Stimulated activated CD4-positive, alpha-beta T cell treated with anti-CD3 and anti-CD28 coated beads, TNF-alpha, amount 100 ng/mL, for 24 hours (primary cell): ENCODE results near the gene GOLGA6B.
"Not testable (repeated sequence)": the region's sequence is repeated elsewhere in the genome, so short reads cannot be mapped to it uniquely, and the experiment has no call there.

ENCODE experiments used
- DNase-seq, 3 experiments: peaks; one replicate each; pipeline ENCODE4 v3.0.0-alpha.2; 2020; ENCODE audit warnings: low read depth in 3 of 3

Gene GOLGA6B

DNA sequence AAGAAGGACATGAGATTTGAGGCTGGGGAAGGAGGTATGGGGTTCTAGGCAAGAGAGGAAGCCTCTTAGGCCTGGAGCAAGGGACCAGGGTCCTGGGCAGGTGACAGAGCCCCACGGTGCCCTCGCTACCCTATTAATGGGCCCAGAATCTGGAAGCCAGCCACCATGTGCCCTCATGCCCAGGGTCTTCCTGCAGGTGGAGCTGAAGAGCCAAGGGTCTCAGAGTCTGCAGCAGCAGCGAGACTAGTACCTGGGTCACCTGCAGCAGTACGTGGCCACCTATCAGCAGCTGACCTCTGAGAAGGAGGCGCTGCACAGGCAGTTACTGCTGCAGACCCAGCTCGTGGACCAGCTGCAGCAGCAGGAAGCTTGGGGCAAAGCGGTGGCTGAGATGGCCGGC is 9.4 kb downstream of the GOLGA6B start:
- DNase-seq = not testable (repeated sequence)

- DNase-seq = not testable (repeated sequence)
Observed at GRCh38 chr15:72665706-72666105, 11.2 kb downstream of the GOLGA6B start.

DNA sequence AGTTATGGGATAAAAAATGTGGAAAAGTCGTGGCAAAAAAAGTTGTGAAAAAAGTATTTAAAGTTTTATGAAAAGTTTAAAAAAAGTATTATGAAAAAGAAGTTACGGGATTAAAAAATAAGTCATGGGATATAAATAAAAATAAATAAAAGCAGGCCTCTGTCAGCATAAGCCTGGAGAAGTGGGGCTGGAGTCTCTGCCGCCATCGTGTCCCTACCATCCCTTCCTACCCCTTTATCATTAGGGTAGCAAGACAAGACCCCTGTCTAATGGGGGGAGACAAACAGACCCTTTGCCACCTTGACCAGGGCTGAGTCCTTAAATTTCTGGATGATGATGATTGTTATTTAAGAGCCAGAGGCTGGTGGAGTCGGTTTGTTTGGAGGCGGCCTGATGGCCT is 15.3 kb downstream of the GOLGA6B start:
- not testable (repeated sequence) for DNase-seq

DNA sequence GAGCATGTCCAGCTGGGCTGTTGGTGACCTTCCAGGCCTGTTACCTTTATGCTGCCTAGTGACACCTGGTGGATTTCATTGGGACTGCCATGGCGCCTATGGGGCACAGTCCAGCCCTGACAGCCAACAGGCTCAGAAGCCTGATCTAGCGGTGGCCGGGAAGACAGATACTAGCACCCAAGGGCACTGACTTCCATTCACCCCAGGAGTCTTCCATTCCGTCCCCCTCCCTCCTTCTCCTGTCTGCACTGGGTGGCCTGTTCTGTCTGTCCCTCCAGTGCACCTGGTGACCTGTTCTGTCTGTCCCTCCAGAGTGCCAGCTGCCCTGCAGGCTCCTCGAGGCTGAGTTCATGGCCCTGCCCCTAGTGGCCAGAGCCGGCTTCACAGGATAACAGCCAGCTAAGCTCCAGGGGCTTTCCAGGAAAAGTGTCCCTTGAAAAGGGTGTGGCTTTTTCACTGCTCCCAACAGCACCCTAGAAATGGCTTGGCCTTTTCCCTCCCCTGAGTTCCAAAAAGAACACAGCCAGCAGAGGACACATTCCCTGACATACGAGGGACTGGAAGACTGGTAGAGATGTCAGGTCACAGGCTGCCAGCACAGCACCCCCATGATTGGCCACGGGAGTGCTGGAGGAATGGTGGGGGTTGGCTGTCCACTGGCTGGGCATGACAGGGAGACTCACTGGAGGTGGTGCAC is 16.3 kb downstream of the GOLGA6B start:
- DNase-seq = peak; percentile 30 to 74 (median 49)

GRCh38 chr15:72671525-72671924 is 17.0 kb downstream of the GOLGA6B start:
- DNase-seq = no peak

GRCh38 chr15:72676838-72677237 is 22.3 kb downstream of the GOLGA6B start:
- no peak for DNase-seq

GRCh38 chr15:72680931-72681330 is 26.4 kb downstream of the GOLGA6B start:
- no peak for DNase-seq

DNA sequence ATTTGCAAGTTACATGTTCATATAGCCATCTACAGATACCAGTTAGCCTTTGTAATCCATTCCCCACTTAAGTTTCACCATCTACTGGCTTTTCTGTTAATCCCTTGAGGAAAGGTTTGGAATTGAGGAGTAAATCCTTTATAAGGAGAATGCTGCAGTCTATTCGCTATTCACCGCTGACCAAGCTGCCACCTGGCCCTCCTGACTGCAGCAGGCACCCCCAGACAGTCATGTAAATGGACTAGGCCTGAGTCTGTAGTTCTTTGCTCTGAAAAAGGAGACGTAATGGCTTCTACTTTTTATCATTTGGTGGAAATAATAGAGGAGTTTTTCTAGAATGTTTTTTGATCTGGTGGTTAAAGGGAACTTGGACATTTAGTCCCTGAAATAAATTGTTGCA is 28.3 kb downstream of the GOLGA6B start:
- DNase-seq = no peak

GRCh38 chr15:72685301-72685924 is 30.9 kb downstream of the GOLGA6B start:
- DNase-seq = no peak

DNA sequence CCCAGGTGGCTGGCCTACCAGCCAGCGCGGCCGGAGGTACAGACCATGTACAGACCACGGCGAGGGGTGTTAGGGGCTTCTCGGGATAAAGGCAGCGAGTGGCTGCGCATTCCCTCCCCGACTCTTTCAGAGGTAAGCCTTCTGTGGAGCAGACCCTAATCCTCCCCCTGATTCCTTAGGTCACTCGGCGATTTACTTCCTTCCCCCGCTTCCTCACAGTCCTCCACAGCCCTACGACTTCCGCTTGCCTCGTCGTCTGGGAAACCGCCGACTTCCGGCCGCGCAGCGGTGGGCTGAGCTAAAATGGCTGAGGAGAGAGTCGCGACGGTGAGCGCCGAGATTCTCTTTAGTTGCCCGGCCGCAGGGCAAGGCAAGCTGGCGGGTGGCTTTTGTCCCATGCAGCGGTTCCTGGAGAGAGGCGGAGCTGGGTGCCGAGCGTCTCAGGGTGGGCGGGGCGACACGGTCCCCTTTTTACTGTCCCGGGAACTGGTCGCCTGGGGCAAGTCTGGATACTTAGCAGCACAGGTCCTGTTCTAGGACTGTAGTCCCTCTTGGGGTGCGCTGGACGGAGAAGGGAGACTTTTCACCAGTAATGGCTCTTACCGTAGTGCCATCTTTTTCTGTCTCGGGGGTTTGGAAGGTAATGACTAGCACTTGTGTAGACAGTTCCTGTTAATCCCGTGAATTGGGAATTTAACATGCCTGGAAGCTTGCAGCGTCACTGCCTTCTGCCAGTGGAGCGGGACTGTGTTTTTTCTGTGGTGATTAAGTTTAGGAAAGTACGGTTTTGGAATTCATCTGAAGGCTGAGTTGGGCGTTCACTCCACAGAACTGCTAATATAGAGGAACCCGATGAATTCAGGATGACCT is 31.7 kb downstream of the GOLGA6B start, which contains the start of the genes BBS4 and HIGD2B:
Gene BBS4, plus strand, starts transcription at position 283 of the 870 bp plus-strand sequence. Its CDS starts 21 bp downstream, at position 304.
Gene HIGD2B, minus strand, starts transcription at position 258 of the 870 bp plus-strand sequence. CDS start 9,808 bp downstream, outside the sequence.
- peak; percentile 71 to 86 (median 74) for DNase-seq

DNA sequence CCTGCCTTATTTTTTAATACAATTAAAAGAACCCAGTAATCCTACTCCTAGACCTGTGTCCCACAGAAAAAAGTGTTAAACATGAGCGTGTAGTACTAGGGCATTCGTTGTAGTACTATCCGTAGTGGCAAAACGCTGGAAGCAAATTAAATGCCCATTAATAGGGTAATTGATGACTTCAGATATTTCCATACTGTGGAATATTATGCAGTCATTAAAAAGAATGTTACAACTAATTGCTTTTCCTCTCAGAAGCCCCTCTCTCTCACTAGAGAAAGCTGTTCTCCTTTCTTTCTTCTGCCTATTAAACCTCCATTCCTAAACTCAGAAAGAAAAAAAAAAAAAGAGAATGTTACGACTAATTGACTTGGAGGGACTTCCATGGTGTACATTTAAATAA is 34.2 kb downstream of the GOLGA6B start:
- no peak for DNase-seq

- DNase-seq = no peak
Observed at GRCh38 chr15:72690938-72691337, 36.4 kb downstream of the GOLGA6B start.

GRCh38 chr15:72698938-72699337 is 44.4 kb downstream of the GOLGA6B start:
- DNase-seq = no peak

- no peak for DNase-seq
Observed at GRCh38 chr15:72700076-72700475, 45.6 kb downstream of the GOLGA6B start.

- no peak for DNase-seq
Observed at GRCh38 chr15:72706266-72706665, 51.8 kb downstream of the GOLGA6B start.

GRCh38 chr15:72708551-72709303 is 54.2 kb downstream of the GOLGA6B start:
- DNase-seq = not testable (repeated sequence)
